Fibroblast of skin of back (primary cell): ENCODE data around the gene RNH1.

Experiments used
- DNase-seq: peaks from one replicate; pipeline ENCODE4 v3.0.0-alpha.2; 2013

Gene RNH1

DNA sequence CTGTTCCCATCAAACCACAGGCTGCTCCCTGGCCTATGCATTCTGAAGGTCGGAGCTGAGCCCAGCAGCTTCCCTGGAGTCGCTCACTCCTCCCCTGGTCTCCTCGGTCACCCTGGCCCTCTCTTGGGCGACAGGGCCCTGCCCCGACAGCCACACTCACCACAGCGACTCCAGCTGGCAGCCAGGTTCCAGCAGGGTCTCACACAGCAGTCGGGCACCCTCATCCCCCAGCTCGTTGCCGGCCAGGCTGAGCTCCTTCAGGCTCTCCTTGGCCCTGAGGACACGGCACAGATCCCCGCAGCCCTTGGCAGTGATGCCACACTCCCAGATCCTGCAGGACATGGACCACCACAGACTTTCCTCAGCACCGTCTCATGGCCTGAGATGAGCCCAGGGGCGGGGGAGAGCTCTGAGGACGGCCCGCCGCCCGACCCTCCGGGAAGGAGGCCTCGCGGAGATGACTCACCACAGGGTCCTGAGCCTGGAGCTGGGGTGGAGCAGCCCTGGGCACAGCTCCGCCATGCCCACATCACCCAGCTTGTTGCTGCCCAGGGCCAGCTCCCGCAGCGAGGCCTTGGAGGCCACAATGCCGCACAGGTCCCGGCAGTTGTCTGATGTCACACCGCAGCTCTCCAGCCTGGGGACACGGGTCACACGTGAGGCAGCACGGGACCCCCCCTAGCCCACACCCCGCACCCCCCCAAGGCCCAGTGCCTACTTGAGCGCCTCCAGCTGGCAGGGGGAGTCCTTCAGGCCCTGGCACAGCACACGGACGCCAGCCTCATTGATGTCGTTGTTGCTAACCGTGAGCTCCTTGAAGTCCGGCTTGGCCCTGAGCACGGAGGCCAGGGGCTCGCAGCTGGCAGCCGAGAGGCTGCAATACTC, 8.5 kb downstream of the RNH1 start:
- no peak for DNase-seq

- DNase-seq = no peak
These were observed 9.3 kb downstream of the RNH1 start for GRCh38 chr11:497565-498296.

- DNase-seq = no peak
These were observed 10.0 kb downstream of the RNH1 start for GRCh38 chr11:496834-497564.

DNA sequence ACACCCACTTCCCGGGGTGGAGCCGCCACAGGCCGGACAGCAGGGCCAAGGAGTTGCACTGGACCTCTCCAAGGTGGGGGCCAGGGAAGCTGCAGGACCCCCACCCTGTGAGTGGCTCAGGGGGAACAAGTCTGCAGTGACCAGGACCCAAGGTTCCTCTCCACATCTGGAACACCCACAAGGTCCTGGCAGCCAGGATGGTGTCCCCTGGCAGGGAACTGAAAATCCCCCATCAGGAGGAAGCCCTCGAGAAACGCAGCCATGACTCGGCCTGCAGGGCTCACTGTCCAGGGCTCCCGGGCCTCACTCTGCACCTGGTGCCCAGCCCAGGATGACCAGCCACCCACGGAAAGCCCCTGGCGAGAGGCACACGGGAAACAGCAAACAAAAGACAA, 11.5 kb downstream of the RNH1 start:
- DNase-seq = no peak

DNA sequence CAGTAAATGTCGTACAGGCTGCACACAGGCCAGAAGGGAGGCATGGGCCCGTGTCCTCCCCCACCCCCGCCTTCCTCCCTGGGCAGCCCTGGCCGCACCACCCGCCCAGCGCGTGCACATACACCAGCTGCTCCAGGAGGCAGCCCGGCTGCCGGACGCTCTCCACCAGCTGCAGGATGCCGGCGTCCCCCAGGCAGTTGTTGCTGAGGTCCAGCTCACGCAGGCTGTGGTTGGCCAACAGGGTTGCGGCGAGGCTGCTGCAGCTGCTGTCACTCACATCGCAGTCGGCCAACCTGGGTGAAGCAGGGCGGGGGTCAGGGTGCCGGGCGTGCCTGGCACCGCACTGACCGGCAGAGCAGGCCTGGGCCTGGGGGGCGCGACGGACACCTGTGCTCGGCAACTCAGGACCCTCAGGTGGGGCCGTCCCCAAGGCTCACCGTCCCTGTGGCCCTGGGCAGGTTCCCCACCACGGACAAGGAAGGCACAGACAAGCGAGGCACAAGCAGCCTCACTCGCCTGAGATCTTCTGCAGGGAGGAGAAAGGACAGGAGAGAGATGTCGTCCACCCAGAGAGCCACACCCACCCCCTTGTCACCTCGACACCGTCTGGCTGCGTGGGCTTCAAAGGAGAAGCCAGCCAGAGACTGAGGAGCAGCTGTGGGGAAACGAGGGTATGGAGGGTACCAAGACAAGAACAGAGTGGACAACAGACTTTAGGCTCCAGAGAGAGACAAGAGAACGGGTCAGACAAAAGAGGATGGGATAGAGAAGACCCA, 12.1 kb downstream of the RNH1 start:
- no peak for DNase-seq

- DNase-seq = no peak
These were observed 14.4 kb downstream of the RNH1 start for GRCh38 chr11:492427-493226.

DNA sequence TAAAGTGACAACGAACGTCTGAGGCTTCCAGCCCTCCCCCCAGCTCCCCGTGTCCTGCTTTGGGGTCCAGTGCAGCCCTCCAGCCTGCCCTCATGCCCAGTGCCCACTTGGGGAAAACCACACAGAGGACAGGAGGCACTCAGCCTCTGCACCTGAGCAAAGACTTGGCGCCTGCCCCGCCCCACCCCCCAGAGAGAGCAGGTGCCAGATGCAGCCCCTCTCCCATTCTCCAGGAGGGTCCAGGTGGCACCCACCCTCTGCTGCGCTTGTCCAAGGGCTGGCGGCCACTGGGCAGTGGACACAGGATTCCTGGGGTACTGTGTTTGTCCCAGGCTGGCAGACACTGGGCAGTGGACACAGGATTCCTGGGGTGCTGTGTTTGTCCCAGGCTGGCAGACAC, 15.7 kb downstream of the RNH1 start:
- DNase-seq = no peak

- no peak for DNase-seq
These were observed 16.1 kb downstream of the RNH1 start for GRCh38 chr11:490930-491260.

- no peak for DNase-seq
These were observed 16.7 kb downstream of the RNH1 start for GRCh38 chr11:490186-490929.

- no peak for DNase-seq
These were observed 17.3 kb downstream of the RNH1 start for GRCh38 chr11:489610-490185.

GRCh38 chr11:488992-489391, 18.1 kb downstream of the RNH1 start:
- no peak for DNase-seq

DNA sequence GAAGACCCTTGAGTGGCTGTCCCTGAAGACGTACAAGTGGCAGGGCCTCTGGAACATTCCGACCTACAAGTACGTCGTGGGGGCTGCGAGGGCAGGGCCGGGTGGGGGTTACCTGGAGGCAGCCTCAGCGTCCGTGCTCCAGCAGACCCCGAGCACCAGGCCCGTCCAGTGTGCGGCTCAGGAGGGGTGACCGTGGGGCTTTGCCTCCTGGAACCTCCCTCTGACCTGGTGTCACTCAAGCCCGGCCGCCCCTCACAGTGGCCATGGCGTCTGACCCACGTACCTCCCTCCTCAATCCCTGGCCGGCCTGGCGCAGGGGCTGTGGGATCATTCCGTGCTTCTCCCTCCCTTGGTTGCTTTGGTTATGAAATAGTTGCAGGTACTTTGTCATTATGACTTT, 18.5 kb downstream of the RNH1 start:
- DNase-seq = no peak

DNA sequence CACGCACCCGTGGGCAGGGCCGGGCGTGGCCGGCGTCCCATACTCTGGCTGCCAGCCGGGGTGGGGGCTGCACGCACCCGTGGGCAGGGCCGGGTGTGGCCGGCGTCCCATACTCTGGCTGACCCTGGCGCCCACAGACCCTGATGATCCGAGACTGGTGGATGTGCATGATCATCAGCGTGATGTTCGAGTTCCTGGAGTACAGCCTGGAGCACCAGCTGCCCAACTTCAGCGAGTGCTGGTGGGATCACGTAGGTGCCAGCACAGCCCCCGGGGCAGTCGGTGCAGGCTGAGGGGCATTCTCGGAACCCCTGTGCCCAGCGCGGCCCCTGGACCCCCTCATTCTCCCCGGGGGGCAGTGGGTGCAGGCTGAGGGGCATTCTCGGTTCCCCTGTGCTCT, 19.0 kb downstream of the RNH1 start:
- no peak for DNase-seq

DNA sequence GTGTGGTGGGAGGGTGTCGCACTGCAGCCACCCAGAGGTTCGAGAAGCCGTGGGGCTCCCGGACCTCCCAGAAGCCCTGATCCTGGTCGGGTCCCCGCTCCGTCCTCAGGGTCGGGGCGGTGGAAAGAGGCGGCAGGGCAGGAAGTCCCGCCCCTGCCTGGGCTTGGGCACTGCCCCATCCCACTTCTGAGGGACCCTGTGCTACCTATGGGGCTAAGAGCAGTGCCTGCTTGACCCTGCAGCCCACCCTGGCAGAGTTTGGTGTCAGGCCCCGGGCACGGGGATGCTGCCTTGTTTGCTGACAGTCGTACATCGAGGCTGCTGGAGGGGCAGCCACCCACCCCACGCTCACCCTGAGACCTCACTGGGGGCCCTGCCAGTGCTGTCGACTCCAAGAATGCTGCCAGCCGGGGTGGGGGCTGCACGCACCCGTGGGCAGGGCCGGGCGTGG, 19.4 kb downstream of the RNH1 start:
- DNase-seq = no peak

GRCh38 chr11:486189-486588, 20.9 kb downstream of the RNH1 start:
- DNase-seq = no peak

DNA sequence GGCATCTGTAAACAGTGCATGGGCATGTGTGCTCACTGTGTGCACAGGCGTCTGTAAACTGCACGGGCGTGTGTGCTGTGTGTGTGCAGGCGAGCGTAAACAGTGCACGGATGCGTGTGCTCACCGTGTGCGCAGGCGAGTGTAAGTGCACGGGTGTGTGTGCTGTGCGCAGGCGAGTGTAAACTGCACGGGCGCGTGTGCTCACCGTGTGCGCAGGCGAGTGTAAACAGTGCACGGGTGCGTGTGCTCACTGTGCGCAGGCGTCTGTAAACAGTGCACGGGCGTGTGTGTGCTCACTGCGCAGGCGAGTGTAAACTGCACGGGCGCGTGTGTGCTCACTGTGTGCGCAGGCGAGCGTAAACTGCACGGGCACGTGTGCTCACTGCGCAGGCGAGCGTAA, 22.4 kb downstream of the RNH1 start:
- DNase-seq = no peak

DNA sequence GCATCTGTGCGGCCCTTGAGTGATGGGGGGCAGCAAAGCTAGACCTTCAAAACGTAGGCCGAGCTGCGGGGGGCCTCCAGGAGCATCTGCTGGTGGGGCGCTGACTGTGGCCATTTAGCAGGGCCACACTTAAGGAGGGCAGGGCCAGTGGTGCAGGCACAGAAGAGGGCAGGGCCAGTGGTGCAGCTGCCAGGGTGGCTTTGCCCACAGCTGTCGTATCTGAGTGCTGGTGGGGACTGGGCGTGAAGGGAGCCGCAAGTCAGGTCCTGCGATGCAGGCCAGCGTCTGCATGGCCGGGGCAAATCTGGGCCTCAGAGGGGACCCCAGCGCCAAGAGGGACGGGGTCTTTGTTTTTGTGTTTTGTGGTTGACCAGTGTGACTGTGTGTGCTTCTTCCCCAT, 27.7 kb downstream of the RNH1 start:
- no peak for DNase-seq

DNA sequence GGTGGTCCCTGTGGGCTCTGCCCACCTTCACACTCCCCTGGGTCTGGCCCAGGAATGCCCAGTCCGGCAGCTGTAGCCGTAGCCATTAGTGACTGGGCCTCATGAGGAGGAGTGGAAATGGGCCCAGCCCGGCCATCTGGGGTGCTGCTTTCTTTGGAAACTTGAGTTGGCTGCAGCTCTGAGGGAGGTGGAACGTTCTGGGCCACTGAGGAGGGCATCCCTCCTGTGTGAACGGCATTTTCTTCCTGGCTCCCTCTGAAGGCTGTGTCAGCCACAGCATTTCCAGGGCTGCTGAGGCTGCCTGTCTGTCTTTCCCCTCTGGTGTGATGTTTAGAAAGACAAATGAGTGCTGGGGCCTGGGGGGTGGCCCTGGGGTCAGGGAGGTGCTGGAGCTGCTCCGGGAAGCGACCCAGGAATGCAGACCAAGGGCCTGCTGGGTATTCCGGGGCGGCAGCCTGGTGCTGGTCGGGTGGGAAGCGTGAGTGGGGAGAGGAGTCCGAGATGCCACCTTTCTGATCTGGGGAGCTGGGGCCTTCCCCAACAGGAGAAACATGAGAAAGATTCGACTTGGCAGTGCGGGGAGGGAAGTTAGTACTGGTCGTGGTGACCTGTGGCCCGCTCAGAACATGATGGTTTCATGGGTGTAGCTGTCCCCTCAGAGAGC, 29.9 kb downstream of the RNH1 start:
- no peak for DNase-seq

- DNase-seq = no peak
These were observed 30.6 kb downstream of the RNH1 start for GRCh38 chr11:476416-476815.

DNA sequence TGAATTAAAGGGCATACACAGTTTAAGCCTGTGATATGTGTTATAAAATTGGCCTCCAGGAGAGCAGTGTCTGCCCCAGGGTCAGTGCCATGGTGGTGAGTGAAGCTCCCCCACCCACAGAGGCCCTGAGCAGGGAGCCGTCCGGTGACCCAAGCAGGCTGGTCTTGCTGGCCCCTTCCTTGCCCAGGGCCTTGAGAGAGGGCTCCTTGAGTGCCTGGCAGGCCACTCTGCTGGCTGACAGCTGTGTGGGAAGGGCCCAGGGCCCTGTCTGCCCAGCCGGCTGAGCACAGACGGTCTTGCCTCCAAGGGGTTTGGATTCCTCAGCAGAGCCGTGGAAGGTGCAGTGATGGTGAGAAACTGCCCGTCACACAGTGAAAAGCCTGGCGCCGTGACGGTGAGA, 31.1 kb downstream of the RNH1 start:
- no peak for DNase-seq
